Lung (tissue), 12 donors: ENCODE measurements around the gene TAC1. TPM values are rescaled to one million over a fixed set of nuclear protein-coding genes. Genes with fewer than 3 reads are reported as not detected.
"Not testable (repeated sequence)": the region's sequence is repeated elsewhere in the genome, so short reads cannot be mapped to it uniquely, and the experiment has no call there.

Experiments
- ATAC-seq: fragments of 200-7000 bp; cut with Tn5 transposase; one replicate; pipeline ENCODE4 v1.9.1; 2020; ENCODE audit warnings: moderate number of reproducible peaks; ENCODE audit not compliant: insufficient read depth, low FRiP score
- DNase-seq, 3 donors: peaks; one replicate each; pipeline ENCODE4 v3.0.0-alpha.2; 2013 to 2017
- H3K27ac ChIP-seq, 2 donors: one replicate each; pipeline ENCODE4 v1.5.1; 2013; ENCODE audit warnings: mild to moderate bottlenecking in 2 of 2, moderate library complexity in 2 of 2, control low read depth in 1 of 2, inconsistent platforms in 1 of 2, low read depth in 1 of 2, low read length in 1 of 2
- H3K27me3 ChIP-seq, 3 donors: one replicate each; pipeline ENCODE4 v1.5.1; 2013; ENCODE audit warnings: low read length in 2 of 3; ENCODE audit not compliant: control insufficient read depth in 3 of 3, insufficient read depth in 3 of 3
- H3K36me3 ChIP-seq, 4 donors: one replicate each; pipeline ENCODE4 v1.5.1; 2013; ENCODE audit warnings: low read length in 4 of 4, mild to moderate bottlenecking in 1 of 4, moderate library complexity in 1 of 4; ENCODE audit not compliant: control insufficient read depth in 4 of 4, insufficient read depth in 4 of 4
- H3K4me1 ChIP-seq, 5 donors: one replicate each; pipeline ENCODE4 v1.5.1; 2013; ENCODE audit warnings: low read length in 5 of 5, mild to moderate bottlenecking in 2 of 5, moderate library complexity in 1 of 5; ENCODE audit not compliant: control insufficient read depth in 5 of 5, insufficient read depth in 5 of 5
- H3K4me3 ChIP-seq: one replicate; pipeline ENCODE4 v1.5.1; 2013; ENCODE audit warnings: mild to moderate bottlenecking, control low read depth, moderate library complexity
- H3K9ac ChIP-seq, 2 donors: one replicate each; pipeline ENCODE4 v1.5.1; 2013; ENCODE audit warnings: low read length in 2 of 2, control low read depth in 1 of 2; ENCODE audit not compliant: insufficient read depth in 1 of 2
- H3K9me3 ChIP-seq, 4 donors: one replicate each; pipeline ENCODE4 v1.5.1; 2013; ENCODE audit warnings: low read length in 3 of 4, mild to moderate bottlenecking in 1 of 4, moderate library complexity in 1 of 4; ENCODE audit not compliant: control insufficient read depth in 4 of 4, insufficient read depth in 3 of 4
- WGBS, 2 donors: extraction: QIAGEN DNeasy Blood & Tissue Kit; methylation state at CpG; one replicate each; pipeline ENCODE4 v1.1.7; 2013; 5-methylcytosine and 5-hydroxymethylcytosine counted together
- polyA plus RNA-seq, 2 donors: library from polyadenylated mRNA; stranded (reverse); fragments of 200-250 nt; gene quantifications; one replicate each; pipeline ENCODE4 v1.2.1, GENCODE V29; 2013
- total RNA-seq, 2 donors: library from RNA; depleted of rRNA in 1 of 2; stranded (reverse); fragments of >200 nt in 1 of 2; gene quantifications; one replicate each; pipeline ENCODE4 v1.2.1, GENCODE V29; 2014 to 2021
- TF ChIP-seq, protein P1 (sequence below): IDR thresholded peaks from 2 replicates; pipeline ENCODE4 v1.5.1; 2012; ENCODE audit warnings: mild to moderate bottlenecking; ENCODE audit errors: control extremely low read depth, extremely low read depth
- donor health status: control.
- donor health status: control.
- donor health status: Bipolar disorder and iron deficiency.
- donor health status: healthy.
- donor health status: DM: yes; HTN: yes; CAD: no.

Gene TAC1
- total and polyA plus RNA-seq, 4 donors = 0.30 TPM; not detected in 3

DNA sequence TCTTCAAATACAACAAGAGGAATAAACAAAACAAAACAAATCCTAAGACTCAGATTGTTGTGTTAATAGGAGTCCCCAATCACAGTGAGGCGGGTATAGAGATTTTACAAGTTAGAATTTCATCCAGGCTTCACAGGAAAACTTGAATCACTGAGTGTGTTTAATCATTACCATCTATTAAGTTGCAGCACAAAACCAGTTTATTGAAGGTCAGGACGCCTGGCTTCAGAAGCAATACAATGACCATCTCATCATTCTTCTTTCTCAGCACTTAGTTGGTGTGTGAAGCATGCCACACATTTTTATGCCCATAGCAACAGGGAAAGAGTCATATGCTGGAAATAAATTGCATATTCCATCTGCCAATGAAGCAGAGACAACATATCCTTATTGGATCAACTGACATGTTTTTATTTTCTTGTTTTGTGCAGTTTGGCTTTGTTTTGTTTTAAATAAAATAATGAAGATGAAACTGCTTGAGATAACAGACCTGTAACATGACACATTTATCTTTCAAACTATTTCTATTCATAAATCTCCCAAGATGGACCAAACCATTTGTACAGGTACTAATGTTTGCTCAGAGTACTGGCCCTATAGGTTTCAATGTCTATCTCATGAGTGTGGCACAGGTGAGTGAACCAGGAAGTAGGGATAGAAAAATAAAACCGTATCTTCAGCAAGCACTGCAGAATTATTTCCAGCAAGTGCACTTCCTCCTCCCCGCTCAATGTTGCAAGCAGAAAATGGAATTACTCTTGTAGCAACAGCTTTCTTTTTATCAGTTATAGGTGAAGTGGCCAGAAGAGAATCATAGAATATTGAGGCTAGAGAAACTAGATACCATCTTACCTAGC, 40.4 kb downstream of the TAC1 start:
- Histone ChIP-seq H3K9ac (no peak overlapping the region), H3K36me3 (no peaks in the 10 kb centered on the region), H3K27me3 (no peaks in the 10 kb centered on the region), H3K4me1 (no peaks in the 10 kb centered on the region), H3K27ac (no peak overlapping the region), H3K9me3 (no peaks in the 10 kb centered on the region), H3K4me3 (no peak overlapping the region)
- ATAC-seq (no peak), DNase-seq (no peak)
- WGBS, 2 donors = 57 to 71% methylated on average over 4 of the region's 4 CpGs
- TF ChIP-seq, protein P1, sequence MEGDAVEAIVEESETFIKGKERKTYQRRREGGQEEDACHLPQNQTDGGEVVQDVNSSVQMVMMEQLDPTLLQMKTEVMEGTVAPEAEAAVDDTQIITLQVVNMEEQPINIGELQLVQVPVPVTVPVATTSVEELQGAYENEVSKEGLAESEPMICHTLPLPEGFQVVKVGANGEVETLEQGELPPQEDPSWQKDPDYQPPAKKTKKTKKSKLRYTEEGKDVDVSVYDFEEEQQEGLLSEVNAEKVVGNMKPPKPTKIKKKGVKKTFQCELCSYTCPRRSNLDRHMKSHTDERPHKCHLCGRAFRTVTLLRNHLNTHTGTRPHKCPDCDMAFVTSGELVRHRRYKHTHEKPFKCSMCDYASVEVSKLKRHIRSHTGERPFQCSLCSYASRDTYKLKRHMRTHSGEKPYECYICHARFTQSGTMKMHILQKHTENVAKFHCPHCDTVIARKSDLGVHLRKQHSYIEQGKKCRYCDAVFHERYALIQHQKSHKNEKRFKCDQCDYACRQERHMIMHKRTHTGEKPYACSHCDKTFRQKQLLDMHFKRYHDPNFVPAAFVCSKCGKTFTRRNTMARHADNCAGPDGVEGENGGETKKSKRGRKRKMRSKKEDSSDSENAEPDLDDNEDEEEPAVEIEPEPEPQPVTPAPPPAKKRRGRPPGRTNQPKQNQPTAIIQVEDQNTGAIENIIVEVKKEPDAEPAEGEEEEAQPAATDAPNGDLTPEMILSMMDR = no peak

DNA sequence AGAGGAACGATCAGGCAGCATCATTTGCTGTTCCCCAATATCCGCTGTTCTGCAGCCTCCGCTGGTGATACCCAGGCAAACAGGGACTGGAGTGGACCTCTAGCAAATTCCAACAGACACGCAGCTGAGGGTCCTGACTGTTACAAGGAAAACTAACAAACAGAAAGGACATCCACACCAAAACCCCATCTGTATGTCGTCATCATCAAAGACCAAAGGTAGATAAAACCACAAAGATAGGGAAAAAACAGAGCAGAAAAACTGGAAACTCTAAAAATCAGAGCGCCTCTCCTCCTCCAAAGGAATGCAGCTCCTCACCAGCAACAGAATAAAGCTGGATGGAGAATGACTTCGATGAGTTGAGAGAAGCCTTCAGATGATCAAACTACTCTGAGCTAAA, 54.5 kb downstream of the TAC1 start:
- 89 to 90% methylated on average over 6 to 7 of the region's 7 CpGs for WGBS, 2 donors
- H3K9me3 ChIP-seq, H3K4me1 ChIP-seq, H3K36me3 ChIP-seq, DNase-seq, ATAC-seq, H3K4me3 ChIP-seq, H3K27me3 ChIP-seq, H3K9ac ChIP-seq, H3K27ac ChIP-seq: not testable (repeated sequence)

Other genes with a start within 250 kb of the TAC1 start
- 10 to 100 TPM; 12.4 to 56.7 TPM for gene ASNS, start 140.3 kb downstream of the TAC1 start, total RNA-seq
- 10 to 100 TPM; 27.4 to 65.9 TPM for gene ASNS, start 140.3 kb downstream of the TAC1 start, polyA plus RNA-seq